ENCODE data around the gene PARP1. TPM values are rescaled to one million over a fixed set of nuclear protein-coding genes. Genes with fewer than 3 reads are reported as not detected.
A peak's percentile ranks its signal among the peaks of the same experiment; 100 is the strongest.
"Not testable (repeated sequence)": the region's sequence is repeated elsewhere in the genome, so short reads cannot be mapped to it uniquely, and the experiment has no call there.

PARP1 gene
- total RNA-seq, 2 experiments from 2014 or later: 167 to 187 TPM

- H3K27me3 Mint-ChIP-seq: peaks cover 43% of the 10 kb centered on the region
- peaks cover 7% of the 10 kb centered on the region for H3K9me3 Mint-ChIP-seq
- peaks cover 8% of the 10 kb centered on the region for H3K36me3 Mint-ChIP-seq (ENCODE audit: low read depth)
- peaks cover 36% of the 10 kb centered on the region for H3K4me1 Mint-ChIP-seq
- H3K4me3 Mint-ChIP-seq: no peak overlapping the region
- POLR2A ChIA-PET: no interaction called here
- CTCF ChIA-PET: interaction anchor here (1.7 kb wide), 1 partner anchor 11 kb away, joined by 3 read pairs; no protein-coding TSS in a partner anchor
- no peak for DNase-seq
- H3K27ac Mint-ChIP-seq: no peak overlapping the region
Observed at GRCh38 chr1:226441629-226442028, 33.7 kb upstream of the PARP1 start.

- Mint-ChIP-seq H3K9me3 (peaks cover 7% of the 10 kb centered on the region), H3K4me3 (no peak overlapping the region), H3K36me3 (ENCODE audit: low read depth) (peaks cover 8% of the 10 kb centered on the region), H3K27me3 (peaks cover 45% of the 10 kb centered on the region), H3K4me1 (peaks cover 25% of the 10 kb centered on the region), H3K27ac (no peak overlapping the region)
- POLR2A ChIA-PET: no interaction called here
- no peak for DNase-seq
- CTCF ChIA-PET: interaction anchor here (1.7 kb wide), 1 partner anchor 12 kb away, joined by 3 read pairs; no protein-coding TSS in a partner anchor
Observed at GRCh38 chr1:226440512-226440911, 32.6 kb upstream of the PARP1 start.

- Mint-ChIP-seq H3K36me3 (ENCODE audit: low read depth) (peaks cover 5% of the 10 kb centered on the region), H3K27me3 (peaks cover 39% of the 10 kb centered on the region), H3K27ac (no peak overlapping the region), H3K4me3 (no peak overlapping the region), H3K9me3 (peaks cover 7% of the 10 kb centered on the region), H3K4me1 (peaks cover 1% of the 10 kb centered on the region)
- CTCF ChIA-PET: interaction anchor here (1.2 kb wide), 1 partner anchor 19 kb away, joined by 3 read pairs; no protein-coding TSS in a partner anchor
- POLR2A ChIA-PET: no interaction called here
- DNase-seq: no peak
Observed at GRCh38 chr1:226438007-226438406, 30.1 kb upstream of the PARP1 start.

GRCh38 chr1:226436855-226437491 lies 29.1 kb upstream of the PARP1 start:
- Mint-ChIP-seq H3K27me3 (peaks cover 40% of the 10 kb centered on the region), H3K4me1 (no peaks in the 10 kb centered on the region), H3K4me3 (no peak overlapping the region), H3K9me3 (peaks cover 7% of the 10 kb centered on the region), H3K27ac (no peak overlapping the region), H3K36me3 (ENCODE audit: low read depth) (peaks cover 5% of the 10 kb centered on the region)
- POLR2A ChIA-PET: no interaction called here
- CTCF ChIA-PET: interaction anchor here (0.6 to 1.1 kb wide), 4 partner anchors 13 to 946 kb away, joined by 3 to 6 read pairs (median 4); partner anchors contain the start of gene PARP1
- no peak for DNase-seq

- Mint-ChIP-seq H3K4me3 (no peak overlapping the region), H3K27me3 (peaks cover 40% of the 10 kb centered on the region), H3K9me3 (peaks cover 7% of the 10 kb centered on the region), H3K27ac (no peak overlapping the region), H3K36me3 (ENCODE audit: low read depth) (peaks cover 5% of the 10 kb centered on the region), H3K4me1 (no peaks in the 10 kb centered on the region)
- ChIA-PET POLR2A (no interaction called here), CTCF (interaction anchor here (0.6 to 1.1 kb wide), 4 partner anchors 13 to 947 kb away, joined by 3 to 6 read pairs (median 4); partner anchors contain the start of gene PARP1)
- no peak for DNase-seq
Observed at GRCh38 chr1:226436472-226436854, 28.6 kb upstream of the PARP1 start.

GRCh38 chr1:226433341-226433720 lies 25.4 kb upstream of the PARP1 start:
- Mint-ChIP-seq H3K27ac (no peak overlapping the region), H3K4me3 (no peak overlapping the region), H3K4me1 (peaks cover 7% of the 10 kb centered on the region), H3K27me3 (peaks cover 16% of the 10 kb centered on the region), H3K9me3 (peaks cover 5% of the 10 kb centered on the region), H3K36me3 (ENCODE audit: low read depth) (no peaks in the 10 kb centered on the region)
- CTCF ChIA-PET: interaction anchor here (0.9 to 1.4 kb wide), 2 partner anchors 11 to 25 kb away, joined by 3 to 5 read pairs; no protein-coding TSS in a partner anchor
- POLR2A ChIA-PET: interaction anchor here (0.8 kb wide), 1 partner anchor 25 kb away, joined by 3 read pairs; the partner anchor contains the start of gene PARP1
- DNase-seq: no peak

GRCh38 chr1:226432586-226433340 lies 24.9 kb upstream of the PARP1 start:
- H3K4me3 Mint-ChIP-seq: no peak overlapping the region

GRCh38 chr1:226431898-226432297 lies 24.0 kb upstream of the PARP1 start:
- H3K27me3 Mint-ChIP-seq; H3K36me3 Mint-ChIP-seq (ENCODE audit: low read depth); H3K9me3 Mint-ChIP-seq; DNase-seq; POLR2A ChIA-PET; H3K27ac Mint-ChIP-seq; H3K4me3 Mint-ChIP-seq; CTCF ChIA-PET: not testable (repeated sequence)
- peaks cover 16% of the 10 kb centered on the region for H3K4me1 Mint-ChIP-seq

More at GRCh38 chr1:226432586-226433340, 24.9 kb upstream of the PARP1 start:
- Mint-ChIP-seq H3K4me1 (peaks cover 9% of the 10 kb centered on the region), H3K36me3 (ENCODE audit: low read depth) (no peaks in the 10 kb centered on the region), H3K27me3 (peaks cover 10% of the 10 kb centered on the region), H3K27ac (no peak overlapping the region), H3K9me3 (no peaks in the 10 kb centered on the region)
- POLR2A ChIA-PET: interaction anchor here (0.7 to 0.8 kb wide), 2 partner anchors 25 to 115 kb away, joined by 3 read pairs; partner anchors contain the start of gene PARP1
- CTCF ChIA-PET: interaction anchor here (0.9 to 1.4 kb wide), 2 partner anchors 12 to 24 kb away, joined by 3 to 5 read pairs; no protein-coding TSS in a partner anchor
- DNase-seq: no peak

- Mint-ChIP-seq H3K27me3 (peaks cover 2% of the 10 kb centered on the region), H3K4me1 (peaks cover 26% of the 10 kb centered on the region), H3K27ac (no peak overlapping the region), H3K36me3 (ENCODE audit: low read depth) (no peaks in the 10 kb centered on the region), H3K9me3 (no peaks in the 10 kb centered on the region), H3K4me3 (no peak overlapping the region)
- POLR2A ChIA-PET: no interaction called here
- CTCF ChIA-PET: interaction anchor here (1.6 kb wide), 1 partner anchor 22 kb away, joined by 6 read pairs; the partner anchor contains the start of gene PARP1
- no peak for DNase-seq
Observed at GRCh38 chr1:226429858-226430715, 22.2 kb upstream of the PARP1 start.

GRCh38 chr1:226428791-226429461 lies 21.0 kb upstream of the PARP1 start:
- no peak for DNase-seq
- H3K9me3 Mint-ChIP-seq: no peaks in the 10 kb centered on the region
- no peaks in the 10 kb centered on the region for H3K36me3 Mint-ChIP-seq (ENCODE audit: low read depth)
- POLR2A ChIA-PET: no interaction called here
- H3K27me3 Mint-ChIP-seq: peaks cover 2% of the 10 kb centered on the region
- CTCF ChIA-PET: no interaction called here
- no peak overlapping the region for H3K4me3 Mint-ChIP-seq
- H3K27ac Mint-ChIP-seq: no peak overlapping the region
- peaks cover 26% of the 10 kb centered on the region for H3K4me1 Mint-ChIP-seq

GRCh38 chr1:226428348-226428747 lies 20.5 kb upstream of the PARP1 start:
- Mint-ChIP-seq H3K9me3 (no peaks in the 10 kb centered on the region), H3K27ac (no peak overlapping the region), H3K4me1 (peaks cover 26% of the 10 kb centered on the region), H3K36me3 (ENCODE audit: low read depth) (no peaks in the 10 kb centered on the region), H3K27me3 (peaks cover 2% of the 10 kb centered on the region), H3K4me3 (no peak overlapping the region)
- ChIA-PET CTCF (interaction anchor here (0.6 kb wide), 1 partner anchor 354 kb away, joined by 3 read pairs; no protein-coding TSS in a partner anchor), POLR2A (no interaction called here)
- DNase-seq: no peak

GRCh38 chr1:226427131-226427530 lies 19.2 kb upstream of the PARP1 start:
- POLR2A ChIA-PET: no interaction called here
- Mint-ChIP-seq H3K4me1 (peaks cover 26% of the 10 kb centered on the region), H3K9me3 (no peaks in the 10 kb centered on the region), H3K4me3 (no peak overlapping the region), H3K27ac (peak overlapping the region; percentile 71), H3K36me3 (ENCODE audit: low read depth) (no peaks in the 10 kb centered on the region), H3K27me3 (peaks cover 2% of the 10 kb centered on the region)
- CTCF ChIA-PET: interaction anchor here (1.5 kb wide), 1 partner anchor 19 kb away, joined by 3 read pairs; the partner anchor contains the start of gene PARP1
- no peak for DNase-seq
